Muscle of leg (tissue), 16 donors: ENCODE measurements around the gene ZNF683. TPM values are rescaled to one million over a fixed set of nuclear protein-coding genes. Genes with fewer than 3 reads are reported as not detected.
"Not testable (repeated sequence)": the region's sequence is repeated elsewhere in the genome, so short reads cannot be mapped to it uniquely, and the experiment has no call there.

Experiments used
- DNase-seq: peaks from one replicate; pipeline ENCODE4 v3.0.0; 2013
- H3K27ac ChIP-seq: one replicate; pipeline ENCODE4 v1.5.1; 2013; ENCODE audit warnings: mild to moderate bottlenecking, low read length, control low read depth
- H3K27me3 ChIP-seq: one replicate; pipeline ENCODE4 v1.6.1; 2013; ENCODE audit warnings: low read length; ENCODE audit not compliant: control insufficient read depth, insufficient read depth
- H3K36me3 ChIP-seq: one replicate; pipeline ENCODE4 v1.6.1; 2013; ENCODE audit warnings: low read length; ENCODE audit not compliant: control insufficient read depth, insufficient read depth
- H3K4me1 ChIP-seq: one replicate; pipeline ENCODE4 v1.6.1; 2013; ENCODE audit warnings: low read length; ENCODE audit not compliant: control insufficient read depth, insufficient read depth
- H3K4me3 ChIP-seq: one replicate; pipeline ENCODE4 v1.5.1; 2013; ENCODE audit warnings: low read length, control low read depth
- H3K9me3 ChIP-seq: replicated peaks from 2 replicates; pipeline ENCODE4 v1.6.1; 2013; ENCODE audit warnings: low read depth, low read length; ENCODE audit not compliant: control insufficient read depth
- WGBS: methylation state at CpG from one replicate; pipeline ENCODE4 v1.1.5; 2013; ENCODE audit warnings: missing lambda C conversion rate; ENCODE audit not compliant: insufficient coverage; 5-methylcytosine and 5-hydroxymethylcytosine counted together
- long read RNA-seq, 11 donors: transcript quantifications; one replicate each; lab custom pipeline, GENCODE V29; 2026
- polyA plus RNA-seq, 8 donors: library from polyadenylated mRNA; unstranded; fragments of 120-200 nt; gene quantifications; one replicate each; pipeline versions ENCODE4 v1.2.1 to v1.2.3, GENCODE V29; 2013; ENCODE audit warnings: inconsistent platforms in 1 of 8, low replicate concordance in 1 of 8; ENCODE audit not compliant: insufficient read length in 8 of 8, insufficient read depth in 1 of 8
- total RNA-seq: library from RNA; stranded (reverse); fragments of 120-200 nt; gene quantifications from one replicate; pipeline ENCODE4 v1.2.4, GENCODE V29; 2013

ZNF683 gene
- not detected for total RNA-seq
- not detected for polyA plus RNA-seq
- long read RNA-seq, donor 1: 0 reads
- long read RNA-seq, donor 2: 0 reads
- long read RNA-seq, donor 3: 0 reads
- long read RNA-seq, donor 4: 0 reads
- long read RNA-seq, donor 5: 0 reads
- long read RNA-seq, donor 6: 0 reads
- long read RNA-seq, donor 7: 0 reads
- long read RNA-seq, donor 8: 0 reads
- long read RNA-seq, donor 9: 0 reads
- long read RNA-seq, donor 10: 0 reads
- long read RNA-seq, donor 11: 0 reads

GRCh38 chr1:26372611-26373010 is at the start of gene ZNF683:
ZNF683 (minus strand) TSS chr1:26372750; CDS start chr1:26368571, 4,179 bp downstream.
- not testable (repeated sequence) for H3K27ac ChIP-seq, H3K4me1 ChIP-seq, H3K9me3 ChIP-seq, DNase-seq, H3K4me3 ChIP-seq, H3K27me3 ChIP-seq, H3K36me3 ChIP-seq
- WGBS: 56% methylated on average over 3 of the region's 3 CpGs

- WGBS: no CpG with 5 or more reads among the region's 2 CpGs
- no peak for DNase-seq
- Histone ChIP-seq H3K27me3 (peaks cover 16% of the 10 kb centered on the region), H3K27ac (no peak overlapping the region), H3K9me3 (no peaks in the 10 kb centered on the region), H3K36me3 (no peaks in the 10 kb centered on the region), H3K4me1 (no peaks in the 10 kb centered on the region), H3K4me3 (no peak overlapping the region)
Measured at GRCh38 chr1:26419494-26419893, 46.9 kb upstream of the ZNF683 start.

GRCh38 chr1:26418865-26419349 is 46.4 kb upstream of the ZNF683 start:
- no peak overlapping the region for H3K27ac ChIP-seq
- DNase-seq: no peak
- no peaks in the 10 kb centered on the region for H3K4me1 ChIP-seq
- H3K36me3 ChIP-seq: no peaks in the 10 kb centered on the region
- H3K27me3 ChIP-seq: peaks cover 21% of the 10 kb centered on the region
- no peaks in the 10 kb centered on the region for H3K9me3 ChIP-seq
- WGBS: 24% methylated on average over 2 of the region's 5 CpGs
- no peak overlapping the region for H3K4me3 ChIP-seq

GRCh38 chr1:26417111-26417759 is 44.7 kb upstream of the ZNF683 start:
- Histone ChIP-seq H3K4me3 (no peak overlapping the region), H3K27ac (no peak overlapping the region), H3K36me3 (no peaks in the 10 kb centered on the region), H3K9me3 (no peaks in the 10 kb centered on the region), H3K4me1 (no peaks in the 10 kb centered on the region), H3K27me3 (peaks cover 35% of the 10 kb centered on the region)
- WGBS: no CpG with 5 or more reads among the region's 9 CpGs
- peak; percentile 44 for DNase-seq

GRCh38 chr1:26413031-26413430 is 40.5 kb upstream of the ZNF683 start:
- H3K36me3 ChIP-seq: no peaks in the 10 kb centered on the region
- DNase-seq: no peak
- H3K9me3 ChIP-seq: no peaks in the 10 kb centered on the region
- no peaks in the 10 kb centered on the region for H3K4me1 ChIP-seq
- WGBS: no CpG with 5 or more reads among the region's 1 CpG
- no peak overlapping the region for H3K4me3 ChIP-seq
- peaks cover 65% of the 10 kb centered on the region for H3K27me3 ChIP-seq
- H3K27ac ChIP-seq: no peak overlapping the region

- H3K9me3 ChIP-seq: no peaks in the 10 kb centered on the region
- H3K4me3 ChIP-seq: no peak overlapping the region
- no peaks in the 10 kb centered on the region for H3K36me3 ChIP-seq
- DNase-seq: no peak
- peaks cover 65% of the 10 kb centered on the region for H3K27me3 ChIP-seq
- H3K4me1 ChIP-seq: no peaks in the 10 kb centered on the region
- H3K27ac ChIP-seq: no peak overlapping the region
- 2% methylated on average over 7 of the region's 9 CpGs for WGBS
Measured at GRCh38 chr1:26412180-26412840, 39.8 kb upstream of the ZNF683 start.

GRCh38 chr1:26411624-26412074 is 39.1 kb upstream of the ZNF683 start:
- no peaks in the 10 kb centered on the region for H3K36me3 ChIP-seq
- no peak overlapping the region for H3K4me3 ChIP-seq
- WGBS: 2% methylated on average over 12 of the region's 20 CpGs
- no peak for DNase-seq
- H3K27me3 ChIP-seq: peaks cover 63% of the 10 kb centered on the region
- no peaks in the 10 kb centered on the region for H3K4me1 ChIP-seq
- H3K9me3 ChIP-seq: no peaks in the 10 kb centered on the region
- H3K27ac ChIP-seq: no peak overlapping the region

- Histone ChIP-seq H3K9me3 (no peaks in the 10 kb centered on the region), H3K4me3 (no peak within 1 kb of the TSS), H3K4me1 (no peaks in the 10 kb centered on the region), H3K27me3 (peaks cover 58% of the 10 kb centered on the region), H3K27ac (no peak within 1 kb of the TSS), H3K36me3 (no peaks in the 10 kb centered on the region)
- DNase-seq: no peak
- under 1% methylated on average over 56 of the region's 70 CpGs for WGBS
Measured at GRCh38 chr1:26410706-26411623, 38.4 kb upstream of the ZNF683 start, which contains the start of gene LIN28A. LIN28A (plus strand) TSS chr1:26410817; CDS start chr1:26410892, 75 bp downstream.

GRCh38 chr1:26409191-26409807 is 36.7 kb upstream of the ZNF683 start:
- no peaks in the 10 kb centered on the region for H3K4me1 ChIP-seq
- no CpG with 5 or more reads among the region's 16 CpGs for WGBS

More at GRCh38 chr1:26409191-26409807, 36.7 kb upstream of the ZNF683 start:
- no peaks in the 10 kb centered on the region for H3K36me3 ChIP-seq
- DNase-seq: no peak
- H3K27ac ChIP-seq: no peak overlapping the region
- no peak overlapping the region for H3K4me3 ChIP-seq
- no peaks in the 10 kb centered on the region for H3K9me3 ChIP-seq
- H3K27me3 ChIP-seq: peaks cover 55% of the 10 kb centered on the region
